NK-92 treated with Interleukin-12 subunit alpha and Interleukin-12 subunit beta, amount 100 ng/mL, for 24 hours (cell line): ENCODE results near the gene RASA3.
"Not testable (repeated sequence)": the region's sequence is repeated elsewhere in the genome, so short reads cannot be mapped to it uniquely, and the experiment has no call there.

Experiments
- DNase-seq: peaks from one replicate; lab custom pipeline; 2025; lab: John Stamatoyannopoulos, UW

The RASA3 gene

GRCh38 chr13:114132419-114133121 lies at the start of gene RASA3:
RASA3 (minus strand) TSS chr13:114132623; CDS start chr13:114132489, 134 bp downstream.
- no peak for DNase-seq

- DNase-seq = no peak
These were observed 46.8 kb upstream of the RASA3 start, which contains the start of gene CFAP97D2 for GRCh38 chr13:114179087-114179658. CFAP97D2 (plus strand) TSS chr13:114179257; CDS start chr13:114179331, 74 bp downstream.

- DNase-seq = no peak
These were observed 45.0 kb upstream of the RASA3 start for GRCh38 chr13:114177245-114178010.

GRCh38 chr13:114176359-114176902 lies 44.0 kb upstream of the RASA3 start:
- not testable (repeated sequence) for DNase-seq

- DNase-seq = no peak
These were observed 42.1 kb upstream of the RASA3 start for GRCh38 chr13:114174529-114174961.

- no peak for DNase-seq
These were observed 41.3 kb upstream of the RASA3 start for GRCh38 chr13:114173745-114174144.

- no peak for DNase-seq
These were observed 40.8 kb upstream of the RASA3 start for GRCh38 chr13:114173272-114173671.

- DNase-seq = no peak
These were observed 35.5 kb upstream of the RASA3 start for GRCh38 chr13:114167885-114168284.

- DNase-seq = no peak
These were observed 35.0 kb upstream of the RASA3 start for GRCh38 chr13:114167426-114167825.

GRCh38 chr13:114166381-114167131 lies 34.1 kb upstream of the RASA3 start:
- DNase-seq = no peak

- DNase-seq = no peak
These were observed 32.4 kb upstream of the RASA3 start for GRCh38 chr13:114164681-114165429.

GRCh38 chr13:114164053-114164452 lies 31.6 kb upstream of the RASA3 start:
- no peak for DNase-seq

- no peak for DNase-seq
These were observed 30.1 kb upstream of the RASA3 start for GRCh38 chr13:114162533-114162922.

- no peak for DNase-seq
These were observed 29.5 kb upstream of the RASA3 start for GRCh38 chr13:114161644-114162532.

- no peak for DNase-seq
These were observed 28.7 kb upstream of the RASA3 start for GRCh38 chr13:114161028-114161556.

GRCh38 chr13:114158869-114159666 lies 26.6 kb upstream of the RASA3 start:
- DNase-seq = not testable (repeated sequence)

GRCh38 chr13:114157869-114158495 lies 25.6 kb upstream of the RASA3 start:
- no peak for DNase-seq
